Esophagus squamous epithelium (tissue), 5 donors: ENCODE measurements around the gene PSAPL1. TPM values are rescaled to one million over a fixed set of nuclear protein-coding genes. Genes with fewer than 3 reads are reported as not detected.

ENCODE experiments used
- DNase-seq: peaks from one replicate; lab custom pipeline; 2025; lab: John Stamatoyannopoulos, UW
- H3K27ac ChIP-seq, 4 donors: fragments of 200-600 bp; sonication (generic); one replicate each; pipeline ENCODE4 v1.5.1; 2016 to 2019; ENCODE audit warnings: mild to moderate bottlenecking in 1 of 4
- H3K27me3 ChIP-seq, 4 donors: fragments of 200-600 bp; sonication (generic); 1 replicate in 3 of 4; 2 replicates in 1 of 4; pipeline versions ENCODE4 v1.5.1 to v1.6.0; 2017 to 2021; ENCODE audit warnings: antibody characterized with exemption in 1 of 4
- H3K36me3 ChIP-seq, 3 donors: fragments of 200-600 bp; sonication (generic); one replicate each; pipeline ENCODE4 v1.5.1; 2016 to 2019
- H3K4me1 ChIP-seq, 3 donors: fragments of 200-600 bp; sonication (generic); one replicate each; pipeline ENCODE4 v1.5.1; 2017 to 2019
- H3K4me3 ChIP-seq, 4 donors: fragments of 200-600 bp; sonication (generic); 1 replicate in 3 of 4; 2 replicates in 1 of 4; pipeline ENCODE4 v1.5.1; 2016 to 2019; ENCODE audit warnings: mild to moderate bottlenecking in 2 of 4, moderate library complexity in 1 of 4
- H3K9me3 ChIP-seq, 3 donors: fragments of 200-600 bp; sonication (generic); one replicate each; pipeline ENCODE4 v1.5.1; 2016 to 2019
- CTCF ChIP-seq, 6 experiments: fragments of 450-650 bp in 4 of 6; fragments of 200-600 bp in 2 of 6; sonication (generic) in 2 of 6; IDR thresholded peaks; one replicate each; pipeline ENCODE4 v1.5.1; 2016 to 2019; ENCODE audit warnings: antibody characterized with exemption in 6 of 6, mild to moderate bottlenecking in 4 of 6, moderate library complexity in 4 of 6
- POLR2A ChIP-seq, 4 donors: fragments of 450-650 bp; IDR thresholded peaks; one replicate each; pipeline ENCODE4 v1.6.1; 2017; ENCODE audit warnings: antibody characterized with exemption in 4 of 4, mild to moderate bottlenecking in 4 of 4, moderate library complexity in 3 of 4
- WGBS, 2 donors: methylation state at CpG; one replicate each; pipeline ENCODE4 v1.1.5; 2018; 5-methylcytosine and 5-hydroxymethylcytosine counted together
- intact Hi-C: fragments of 100-400 bp; cut with DNase I; formaldehyde crosslinking; loops from one replicate; pipeline ENCODE4 v1.15.0; 2022
- total RNA-seq, 4 donors: library from RNA; depleted of rRNA; stranded (reverse); fragments of >200 nt; gene quantifications; one replicate each; pipeline ENCODE4 v1.1.0, GENCODE V29; 2016
- donor health status: DM: yes; HTN: yes; CAD: no.

PSAPL1 gene
- total RNA-seq, 4 donors from 2014 or later = under 0.01 to 0.15 (median 0.09) TPM; not detected in 1

GRCh38 chr4:7384003-7384928, 50.5 kb downstream of the PSAPL1 start:
- Histone ChIP-seq H3K9me3 (no peaks in the 10 kb centered on the region), H3K4me1 (peaks cover 0 to 12% (median 0%) of the 10 kb centered on the region in 3 donors), H3K4me3 (no peak overlapping the region), H3K27ac (no peak overlapping the region), H3K27me3 (peaks cover 0 to 21% (median 0%) of the 10 kb centered on the region in 4 donors), H3K36me3 (no peaks in the 10 kb centered on the region)
- DNase-seq = no peak
- TF ChIP-seq CTCF (IDR thresholded peaks at IDR 0.05) (no peak), POLR2A (IDR thresholded peaks at IDR 0.05) (no peak)
- intact Hi-C loops = no loop called here
- WGBS, 2 donors = 81 to 84% methylated on average over 12 to 16 of the region's 28 CpGs

GRCh38 chr4:7383266-7383665, 51.5 kb downstream of the PSAPL1 start:
- Histone ChIP-seq H3K27me3 (peaks cover 0 to 31% (median 0%) of the 10 kb centered on the region in 4 donors), H3K4me1 (peaks cover 0 to 12% (median 0%) of the 10 kb centered on the region in 3 donors), H3K4me3 (no peak overlapping the region), H3K36me3 (no peaks in the 10 kb centered on the region), H3K9me3 (no peaks in the 10 kb centered on the region), H3K27ac (no peak overlapping the region)
- intact Hi-C loops = no loop called here
- no peak for DNase-seq
- WGBS, 2 donors = 56 to 78% methylated on average over 5 of the region's 8 CpGs
- TF ChIP-seq CTCF (IDR thresholded peaks at IDR 0.05) = no peak
- no peak for TF ChIP-seq POLR2A (IDR thresholded peaks at IDR 0.05)

- no peak for DNase-seq
- H3K27ac ChIP-seq = no peak overlapping the region
- no peaks in the 10 kb centered on the region for H3K9me3 ChIP-seq
- no peaks in the 10 kb centered on the region for H3K36me3 ChIP-seq
- WGBS, 2 donors = 77 to 93% methylated on average over 7 to 8 of the region's 8 CpGs
- peaks cover 0 to 12% (median 0%) of the 10 kb centered on the region in 3 donors for H3K4me1 ChIP-seq
- H3K27me3 ChIP-seq = peaks cover 0 to 37% (median 0%) of the 10 kb centered on the region in 4 donors
- TF ChIP-seq POLR2A (IDR thresholded peaks at IDR 0.05) = no peak
- TF ChIP-seq CTCF (IDR thresholded peaks at IDR 0.05) = no peak
- intact Hi-C loops = no loop called here
- no peak overlapping the region for H3K4me3 ChIP-seq
Measured at GRCh38 chr4:7382634-7383014, 52.1 kb downstream of the PSAPL1 start.

GRCh38 chr4:7381890-7382633, 52.7 kb downstream of the PSAPL1 start:
- intact Hi-C loops = no loop called here
- Histone ChIP-seq H3K4me1 (peaks cover 0 to 12% (median 0%) of the 10 kb centered on the region in 3 donors), H3K9me3 (no peaks in the 10 kb centered on the region), H3K27ac (no peak overlapping the region), H3K36me3 (no peaks in the 10 kb centered on the region), H3K4me3 (no peak overlapping the region), H3K27me3 (peaks cover 0 to 42% (median 0%) of the 10 kb centered on the region in 4 donors)
- TF ChIP-seq CTCF (IDR thresholded peaks at IDR 0.05) (no peak), POLR2A (IDR thresholded peaks at IDR 0.05) (no peak)
- DNase-seq = no peak
- WGBS, 2 donors = 78 to 81% methylated on average over 5 to 7 of the region's 9 CpGs
